HepG2 (cell line): ENCODE measurements around the gene RGS14. TPM values are rescaled to one million over a fixed set of nuclear protein-coding genes. Genes with fewer than 3 reads are reported as not detected.

Source experiments
- AHDC1 ChIP-seq: sonication (generic); formaldehyde crosslinking; IDR thresholded peaks from 2 replicates; pipeline ENCODE4 v1.5.1; 2020; ENCODE audit warnings: mild to moderate bottlenecking, missing genetic modification reagents, borderline replicate concordance
- BCL6 ChIP-seq: IDR thresholded peaks from 2 replicates; pipeline ENCODE4 v1.6.1; 2016; ENCODE audit warnings: missing genetic modification reagents, missing compliant biosample characterization
- CHCHD3 ChIP-seq: sonication (generic); formaldehyde crosslinking; IDR thresholded peaks from 2 replicates; pipeline ENCODE4 v1.8.0; 2022; ENCODE audit warnings: mild to moderate bottlenecking, missing genetic modification reagents, moderate library complexity
- HNF1A ChIP-seq, 2 experiments: sonication (generic) in 1 of 2; formaldehyde crosslinking in 1 of 2; IDR thresholded peaks; 2 replicates each; pipeline versions ENCODE4 v1.4.0 to v1.6.1; 2016 to 2020; ENCODE audit warnings: borderline replicate concordance in 1 of 2, low read depth in 1 of 2, mild to moderate bottlenecking in 1 of 2, missing genetic modification reagents in 1 of 2
- HNF4G ChIP-seq, 2 experiments: sonication (generic) in 1 of 2; formaldehyde crosslinking in 1 of 2; IDR thresholded peaks; 2 replicates each; pipeline versions ENCODE4 v1.4.0 to v1.6.1; 2011 to 2020; ENCODE audit warnings: borderline replicate concordance in 2 of 2, low read depth in 2 of 2, mild to moderate bottlenecking in 2 of 2, low read length in 1 of 2, missing genetic modification reagents in 1 of 2, moderate library complexity in 1 of 2
- ISX ChIP-seq: sonication (generic); formaldehyde crosslinking; conservative IDR thresholded peaks from 2 replicates; pipeline ENCODE4 v1.5.0; 2020; ENCODE audit warnings: missing genetic modification reagents
- POLR2G ChIP-seq: fragments of 200-400 bp; formaldehyde crosslinking; IDR thresholded peaks from 2 replicates; pipeline ENCODE4 v1.6.1; 2018; ENCODE audit warnings: mild to moderate bottlenecking, low read depth, low read length, moderate library complexity
- RORA ChIP-seq: sonication (generic); formaldehyde crosslinking; IDR thresholded peaks from 2 replicates; pipeline ENCODE4 v1.5.0; 2020; ENCODE audit warnings: mild to moderate bottlenecking, missing genetic modification reagents, moderate library complexity
- SMYD3 ChIP-seq: sonication (generic); formaldehyde crosslinking; IDR thresholded peaks from 2 replicates; pipeline ENCODE4 v1.8.1; 2023; ENCODE audit warnings: mild to moderate bottlenecking, missing genetic modification reagents
- TCF7 ChIP-seq: sonication (generic); IDR thresholded peaks from 2 replicates; pipeline ENCODE4 v1.6.1; 2016; ENCODE audit warnings: antibody characterized with exemption, low read depth
- ZBTB37 ChIP-seq: sonication (generic); formaldehyde crosslinking; IDR thresholded peaks from 2 replicates; pipeline ENCODE4 v1.4.0; 2020; ENCODE audit warnings: mild to moderate bottlenecking, missing genetic modification reagents
- ZMYM2 ChIP-seq: sonication (generic); formaldehyde crosslinking; IDR thresholded peaks from 2 replicates; pipeline ENCODE4 v1.8.0; 2022; ENCODE audit warnings: mild to moderate bottlenecking, missing genetic modification reagents
- ZSCAN31 ChIP-seq: sonication (generic); formaldehyde crosslinking; IDR thresholded peaks from 2 replicates; pipeline ENCODE4 v1.5.0; 2020; ENCODE audit warnings: low read depth, mild to moderate bottlenecking, missing genetic modification reagents
- polyA plus RNA-seq, 8 experiments: library from polyadenylated mRNA; depleted of rRNA in 3 of 8; stranded (reverse) in 7 of 8; unstranded in 1 of 8; fragments of >200 nt; fragmentation: Illumina TruSeq in 4 of 8; extraction: Trizol in 4 of 8; gene quantifications; 2 replicates each; pipeline versions ENCODE4 v1.2.1 to v1.2.3, GENCODE V29; 2011 to 2016; ENCODE audit warnings: low read depth in 4 of 8, missing spikeins in 1 of 8, mixed read lengths in 1 of 8; ENCODE audit not compliant: insufficient read depth in 1 of 8
- total RNA-seq, 5 experiments: library from RNA; depleted of rRNA; stranded (reverse); fragments of >200 nt; fragmentation: Illumina TruSeq; extraction: Trizol; gene quantifications; 2 replicates each; pipeline ENCODE4 v1.2.3, GENCODE V29; 2016; ENCODE audit warnings: low read depth in 1 of 5

RGS14 gene
- total and polyA plus RNA-seq, 2 of the 13 experiments (the other 11 are each of a cell fraction or from before 2014, with no cell fraction given) = 11.1 to 17.2 TPM

GRCh38 chr5:177325868-177326381, 31.8 kb upstream of the RGS14 start (continued):
- no peak for TF ChIP-seq ZMYM2 (CRISPR knock-in tag)
- no peak for TF ChIP-seq ISX (CRISPR knock-in tag)
- TF ChIP-seq HNF4G (IDR thresholded peaks at IDR 0.05; ENCODE audit: borderline replicate concordance, low read depth, low read length) = peak; percentile 84
- no peak; the same call in 1 of the 2 replicates for TF ChIP-seq HNF4G (CRISPR knock-in tag; IDR thresholded peaks at IDR 0.05; ENCODE audit: borderline replicate concordance, low read depth)
- TF ChIP-seq SMYD3 (CRISPR knock-in tag) = no peak
- TF ChIP-seq ZBTB37 (CRISPR knock-in tag) = no peak
- peak; percentile 64 for TF ChIP-seq HNF1A (IDR thresholded peaks at IDR 0.05; ENCODE audit: low read depth)
- TF ChIP-seq HNF1A (CRISPR knock-in tag; IDR thresholded peaks at IDR 0.05; ENCODE audit: borderline replicate concordance) = peak; percentile 78; the same call in 1 of the 2 replicates
- no peak; the same call in 1 of the 2 replicates for TF ChIP-seq BCL6
- TF ChIP-seq POLR2G = no peak
- no peak for TF ChIP-seq CHCHD3
- TF ChIP-seq AHDC1 = peak; percentile 63; the same call in 1 of the 2 replicates
- peak; percentile 56 for TF ChIP-seq TCF7
- 0 out of 2 replicates have a peak, but pooled peaks have one; percentile 8 for TF ChIP-seq ZSCAN31 (CRISPR knock-in tag)
- TF ChIP-seq RORA (CRISPR knock-in tag) = no peak
